ENCODE measurements around the gene KIF5A.

DNA sequence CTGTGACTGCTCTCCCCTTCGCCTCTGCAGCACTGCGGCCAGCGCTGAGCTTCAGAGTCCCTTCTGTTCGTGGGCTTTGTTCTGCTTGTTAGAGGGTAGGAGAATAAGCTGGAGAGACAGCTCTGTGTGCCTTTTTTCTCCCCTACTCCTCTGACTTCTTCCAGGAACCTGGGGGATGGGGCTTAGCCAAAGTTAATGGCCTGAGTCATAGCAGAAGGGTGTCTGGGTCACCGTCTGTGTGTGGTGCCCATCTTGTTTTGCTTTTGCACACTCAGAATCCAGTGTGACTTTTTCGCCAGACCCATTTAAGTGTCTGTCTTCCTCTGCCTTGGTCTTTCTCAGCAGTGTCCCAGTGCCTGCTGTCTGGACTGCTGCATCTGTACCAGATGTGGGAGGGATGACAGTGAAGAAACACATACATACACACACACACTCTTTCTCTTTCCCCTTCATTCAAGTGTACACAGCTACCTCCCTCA is 3.0 kb downstream of the KIF5A start:
- TF ChIP-seq, protein P1, sequence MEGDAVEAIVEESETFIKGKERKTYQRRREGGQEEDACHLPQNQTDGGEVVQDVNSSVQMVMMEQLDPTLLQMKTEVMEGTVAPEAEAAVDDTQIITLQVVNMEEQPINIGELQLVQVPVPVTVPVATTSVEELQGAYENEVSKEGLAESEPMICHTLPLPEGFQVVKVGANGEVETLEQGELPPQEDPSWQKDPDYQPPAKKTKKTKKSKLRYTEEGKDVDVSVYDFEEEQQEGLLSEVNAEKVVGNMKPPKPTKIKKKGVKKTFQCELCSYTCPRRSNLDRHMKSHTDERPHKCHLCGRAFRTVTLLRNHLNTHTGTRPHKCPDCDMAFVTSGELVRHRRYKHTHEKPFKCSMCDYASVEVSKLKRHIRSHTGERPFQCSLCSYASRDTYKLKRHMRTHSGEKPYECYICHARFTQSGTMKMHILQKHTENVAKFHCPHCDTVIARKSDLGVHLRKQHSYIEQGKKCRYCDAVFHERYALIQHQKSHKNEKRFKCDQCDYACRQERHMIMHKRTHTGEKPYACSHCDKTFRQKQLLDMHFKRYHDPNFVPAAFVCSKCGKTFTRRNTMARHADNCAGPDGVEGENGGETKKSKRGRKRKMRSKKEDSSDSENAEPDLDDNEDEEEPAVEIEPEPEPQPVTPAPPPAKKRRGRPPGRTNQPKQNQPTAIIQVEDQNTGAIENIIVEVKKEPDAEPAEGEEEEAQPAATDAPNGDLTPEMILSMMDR (IDR thresholded peaks at IDR 0.05), result no peak
- TF ChIP-seq POLR2AphosphoS5 (IDR thresholded peaks at IDR 0.05; ENCODE audit: low read depth, low read length), result no peak
